GM12875 (cell line): ENCODE measurements around the gene KLF17.

ENCODE experiments used
- H3K4me3 ChIP-seq: one replicate; pipeline ENCODE4 v1.5.1; 2011; ENCODE audit warnings: low read depth, low read length, control low read depth
- TF ChIP-seq, protein P1 (sequence below): IDR thresholded peaks from 2 replicates; pipeline ENCODE4 v1.5.1; 2011; ENCODE audit warnings: low read depth, mild to moderate bottlenecking, control low read depth, inconsistent platforms, low read length, moderate library complexity, borderline replicate concordance; ENCODE audit not compliant: insufficient read depth

The KLF17 gene

DNA sequence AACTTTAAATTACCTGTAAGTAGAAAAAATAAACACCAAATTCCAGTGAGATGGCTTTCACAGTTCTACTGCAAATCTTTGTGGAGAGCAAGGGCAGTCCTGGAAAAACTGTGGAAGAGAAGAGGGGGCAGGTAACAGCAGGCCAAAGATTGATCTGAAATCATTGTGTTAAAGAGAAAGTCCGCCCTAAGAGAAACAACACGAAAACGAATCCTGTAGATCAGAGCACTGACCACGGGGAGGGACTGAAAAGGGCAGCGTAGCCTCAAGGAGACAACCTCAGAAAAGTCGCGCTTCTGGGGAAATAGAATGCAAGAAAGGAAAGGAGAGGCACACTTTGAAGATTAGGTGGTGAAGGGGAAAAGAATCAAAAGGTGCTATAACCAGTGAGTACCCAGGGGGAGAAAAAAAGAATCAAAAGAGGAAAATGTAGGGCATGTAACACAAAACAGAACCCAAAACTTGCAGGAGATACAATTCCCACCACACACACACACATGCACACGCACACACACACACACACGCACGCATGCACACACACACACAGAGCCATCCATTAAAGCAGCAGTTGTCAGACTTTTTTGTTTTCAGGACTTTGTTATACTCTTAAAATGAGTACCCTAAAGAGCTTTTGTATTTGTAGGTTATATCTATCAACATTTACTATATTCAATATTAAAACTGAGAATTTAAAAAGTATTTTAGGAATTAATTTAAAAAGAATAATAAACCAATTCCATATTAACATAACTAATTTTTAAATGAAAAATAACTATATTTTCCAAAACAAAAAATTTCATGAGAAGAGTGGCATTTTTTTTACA, 28.0 kb upstream of the KLF17 start:
- H3K4me3 ChIP-seq: no peak overlapping the region
- TF ChIP-seq, protein P1, sequence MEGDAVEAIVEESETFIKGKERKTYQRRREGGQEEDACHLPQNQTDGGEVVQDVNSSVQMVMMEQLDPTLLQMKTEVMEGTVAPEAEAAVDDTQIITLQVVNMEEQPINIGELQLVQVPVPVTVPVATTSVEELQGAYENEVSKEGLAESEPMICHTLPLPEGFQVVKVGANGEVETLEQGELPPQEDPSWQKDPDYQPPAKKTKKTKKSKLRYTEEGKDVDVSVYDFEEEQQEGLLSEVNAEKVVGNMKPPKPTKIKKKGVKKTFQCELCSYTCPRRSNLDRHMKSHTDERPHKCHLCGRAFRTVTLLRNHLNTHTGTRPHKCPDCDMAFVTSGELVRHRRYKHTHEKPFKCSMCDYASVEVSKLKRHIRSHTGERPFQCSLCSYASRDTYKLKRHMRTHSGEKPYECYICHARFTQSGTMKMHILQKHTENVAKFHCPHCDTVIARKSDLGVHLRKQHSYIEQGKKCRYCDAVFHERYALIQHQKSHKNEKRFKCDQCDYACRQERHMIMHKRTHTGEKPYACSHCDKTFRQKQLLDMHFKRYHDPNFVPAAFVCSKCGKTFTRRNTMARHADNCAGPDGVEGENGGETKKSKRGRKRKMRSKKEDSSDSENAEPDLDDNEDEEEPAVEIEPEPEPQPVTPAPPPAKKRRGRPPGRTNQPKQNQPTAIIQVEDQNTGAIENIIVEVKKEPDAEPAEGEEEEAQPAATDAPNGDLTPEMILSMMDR: no peak

DNA sequence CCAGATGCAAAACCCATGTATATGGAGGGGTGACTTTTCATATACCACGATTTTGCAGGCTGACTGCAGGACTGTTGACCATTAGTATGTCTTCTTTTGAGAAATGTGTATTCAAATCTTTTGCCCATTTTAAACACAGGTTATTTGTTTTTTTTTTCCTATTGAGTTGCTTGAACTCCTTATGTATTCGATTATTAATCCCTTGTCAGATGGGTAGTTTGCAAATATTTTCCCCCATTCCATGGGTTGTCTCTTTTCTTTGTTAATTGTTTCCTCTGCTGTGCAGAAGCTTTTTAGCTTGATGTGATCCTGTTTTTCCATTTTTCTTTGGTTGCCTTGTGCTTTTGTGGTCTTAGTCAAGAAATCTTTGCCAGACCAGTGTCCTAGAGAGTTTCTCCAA, 24.6 kb upstream of the KLF17 start:
- H3K4me3 ChIP-seq: no peak overlapping the region
- TF ChIP-seq, protein P1: no peak

DNA sequence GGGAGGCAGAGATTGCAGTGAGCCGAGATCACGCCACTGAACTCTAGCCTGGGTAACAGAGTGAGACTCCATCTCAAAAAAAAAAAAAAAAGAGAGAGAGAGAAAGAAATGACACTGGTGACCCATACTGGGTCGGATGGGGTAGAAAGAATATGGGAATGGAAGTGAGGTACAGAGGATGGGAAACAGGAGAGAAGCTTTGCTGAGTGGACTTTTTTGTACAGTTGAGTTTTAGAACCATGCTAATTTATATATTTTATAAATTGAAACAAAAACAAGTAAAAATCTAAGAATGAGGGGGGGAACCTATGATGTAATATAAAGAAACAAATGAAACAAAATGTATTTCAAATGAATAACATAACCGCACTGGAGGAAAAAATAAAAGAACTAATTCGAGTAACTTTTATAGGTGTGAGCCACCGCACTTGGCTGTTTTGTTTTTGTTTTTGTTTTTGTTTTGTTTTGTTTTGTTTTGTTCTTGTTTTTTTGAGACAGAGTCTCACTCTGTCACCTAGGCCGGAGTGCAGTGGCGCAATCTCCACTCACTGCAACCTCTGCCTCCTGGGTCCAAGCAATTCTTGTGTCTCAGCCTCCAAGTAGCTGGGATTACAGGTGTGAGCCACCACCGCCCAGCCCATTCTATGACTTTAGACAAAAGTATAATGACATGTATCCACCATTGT, 18.3 kb upstream of the KLF17 start:
- no peak overlapping the region for H3K4me3 ChIP-seq
- TF ChIP-seq, protein P1: no peak

DNA sequence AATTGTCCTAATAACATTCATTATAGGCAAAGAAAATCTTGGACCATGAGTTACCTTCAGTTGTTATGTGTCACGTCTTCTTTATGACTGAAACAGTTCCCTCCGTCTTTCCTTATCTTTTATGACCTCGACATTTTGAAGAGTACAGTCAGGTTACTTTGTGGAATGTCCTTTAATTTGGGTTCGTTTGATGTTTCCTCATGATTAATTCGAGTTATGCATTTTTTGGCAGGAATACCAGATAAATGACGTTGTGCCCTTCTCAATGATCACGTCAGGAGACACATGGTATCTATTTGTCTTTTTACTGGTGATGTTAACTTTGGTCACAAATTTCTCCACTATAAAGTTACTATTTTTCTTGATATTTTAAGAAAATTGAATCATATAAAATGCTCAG, 17.3 kb upstream of the KLF17 start:
- H3K4me3 ChIP-seq: no peak overlapping the region
- TF ChIP-seq, protein P1: no peak

DNA sequence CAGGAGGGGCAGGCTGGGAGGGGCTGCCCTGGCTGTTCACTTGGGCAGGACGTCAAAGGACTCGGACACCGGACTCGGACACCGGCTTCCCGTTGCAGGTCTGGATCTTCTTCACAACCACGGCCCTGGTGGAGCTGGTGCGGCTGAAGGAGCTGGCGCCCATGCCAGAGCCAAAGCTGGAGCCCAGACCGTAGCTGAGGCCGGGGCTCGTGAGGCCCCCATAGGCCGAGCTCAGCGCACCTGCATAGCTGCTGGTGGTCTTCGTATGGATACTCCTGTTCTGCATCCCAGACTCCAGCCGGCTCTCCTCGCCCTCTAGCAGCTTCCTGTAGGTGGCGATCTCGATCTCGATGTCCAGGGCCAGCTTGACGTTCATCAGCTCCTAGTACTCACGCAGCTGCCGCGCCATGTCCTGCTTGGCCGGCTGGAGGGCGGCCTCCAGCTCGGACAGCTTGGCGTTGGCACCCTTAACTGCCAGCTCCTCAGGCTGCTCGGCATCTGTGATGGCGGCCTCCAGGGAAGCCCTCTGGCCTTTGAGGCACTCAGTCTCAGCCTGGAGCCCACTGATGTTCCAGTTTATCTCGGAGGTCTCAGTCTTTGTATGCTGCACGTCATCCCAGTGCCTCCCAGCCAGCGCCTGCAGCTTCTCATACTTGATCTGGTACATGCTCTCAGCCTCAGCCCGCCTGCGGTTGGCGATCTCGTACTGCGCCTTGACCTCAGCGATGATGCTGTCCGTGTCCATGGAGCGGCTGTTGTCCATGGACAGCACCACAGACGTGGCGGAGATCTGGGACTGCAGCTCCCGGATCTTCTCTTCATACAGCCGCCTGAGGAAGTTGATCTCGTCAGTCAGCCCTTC, 15.1 kb upstream of the KLF17 start:
- no peak overlapping the region for H3K4me3 ChIP-seq
- TF ChIP-seq, protein P1: peak; percentile 13; the same call in 1 of the 2 replicates

DNA sequence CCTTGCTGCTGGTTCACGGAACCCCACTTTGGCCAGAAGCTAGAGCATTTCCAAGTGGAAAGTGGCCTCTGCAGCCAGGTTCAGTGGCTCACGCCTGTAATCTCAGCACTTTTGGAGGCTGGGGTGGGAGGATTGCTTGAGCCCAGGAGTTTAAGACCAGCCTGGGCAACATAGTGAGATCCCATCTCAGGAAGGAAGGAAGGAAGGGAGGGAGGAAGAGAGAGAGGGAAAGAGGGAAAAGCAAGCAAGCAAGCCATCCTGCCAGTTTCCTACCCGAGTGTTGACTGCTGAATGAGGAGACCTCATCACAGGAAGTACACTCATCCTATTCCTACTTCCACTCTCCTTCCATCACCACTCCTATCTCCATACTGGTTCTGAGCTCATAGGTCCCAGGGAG, 12.8 kb upstream of the KLF17 start:
- H3K4me3 ChIP-seq: no peak overlapping the region
- TF ChIP-seq, protein P1: no peak
